H1 (cell line): ENCODE measurements around the gene PPP1R7. TPM values are rescaled to one million over a fixed set of nuclear protein-coding genes. Genes with fewer than 3 reads are reported as not detected.

Experiments
- CTCF ChIA-PET: fragments of 300-600 bp; sonication (Branson Sonifier 250); formaldehyde crosslinking; loops from one replicate; lab custom pipeline; 2021; ENCODE audit not compliant: partially characterized antibody; lab: Charles Lee
- POLR2A ChIA-PET: fragments of 300-600 bp; sonication (Branson Sonifier 250); formaldehyde crosslinking; loops from one replicate; lab custom pipeline; 2021; ENCODE audit warnings: inconsistent platforms; ENCODE audit not compliant: partially characterized antibody; lab: Charles Lee
- DNase-seq, 2 experiments: peaks; one replicate each; pipeline versions ENCODE4 v3.0.0 to v3.0.0-alpha.2; 2010 to 2022; ENCODE audit warnings: low spot score in 2 of 2, low read depth in 1 of 2, mixed read lengths in 1 of 2
- FAIRE-seq: peaks from 2 replicates; lab custom pipeline; 2011; peaks lifted over from hg19 to GRCh38; lab: Jason Lieb, UNC
- H2AFZ ChIP-seq: 2 replicates; pipeline ENCODE4 v1.8.1; 2012; ENCODE audit warnings: low read length, inconsistent platforms
- H2AK5ac ChIP-seq: 2 replicates; pipeline ENCODE4 v1.6.1; 2013; ENCODE audit warnings: low read depth, low read length
- H2BK120ac ChIP-seq: replicated peaks from 2 replicates; pipeline ENCODE3; 2013; ENCODE audit warnings: low read depth, low read length, inconsistent platforms
- H2BK12ac ChIP-seq: 2 replicates; pipeline ENCODE4 v1.6.1; 2013; ENCODE audit warnings: low read depth, low read length
- H2BK15ac ChIP-seq: 2 replicates; pipeline ENCODE4 v1.6.1; 2013; ENCODE audit warnings: low read length
- H2BK20ac ChIP-seq: 2 replicates; pipeline ENCODE4 v1.6.1; 2013; ENCODE audit warnings: low read length
- H2BK5ac ChIP-seq: 2 replicates; pipeline ENCODE4 v1.6.1; 2013; ENCODE audit warnings: low read depth, low read length
- H3K14ac ChIP-seq: 2 replicates; pipeline ENCODE4 v1.6.1; 2013; ENCODE audit warnings: inconsistent platforms; ENCODE audit not compliant: insufficient read length
- H3K18ac ChIP-seq: 2 replicates; pipeline ENCODE4 v1.6.1; 2013; ENCODE audit warnings: low read length; ENCODE audit errors: extremely low read depth
- H3K23ac ChIP-seq: 2 replicates; pipeline ENCODE4 v1.6.1; 2013; ENCODE audit warnings: inconsistent platforms; ENCODE audit not compliant: insufficient read length
- H3K23me2 ChIP-seq: 2 replicates; pipeline ENCODE4 v1.6.1; 2013; ENCODE audit warnings: low read depth, low read length
- H3K27ac ChIP-seq: 2 replicates; pipeline ENCODE4 v1.6.1; 2011; ENCODE audit warnings: low read depth, low read length, inconsistent platforms
- H3K27me3 ChIP-seq, 4 experiments: replicated peaks in 1 of 4; 1 replicate in 1 of 4; 2 replicates in 3 of 4; pipeline versions ENCODE4 v1.6.1 to v1.8.1; 2011 to 2013; ENCODE audit warnings: low read length in 3 of 4, mild to moderate bottlenecking in 3 of 4, inconsistent platforms in 2 of 4, mixed read lengths in 2 of 4, moderate library complexity in 1 of 4; ENCODE audit not compliant: control insufficient read depth in 3 of 4, insufficient read depth in 3 of 4; ENCODE audit errors: extremely low read depth in 1 of 4
- H3K36me3 ChIP-seq, 4 experiments: 2 replicates each; pipeline versions ENCODE4 v1.6.1 to v1.8.1; 2011 to 2013; ENCODE audit warnings: mild to moderate bottlenecking in 4 of 4, low read length in 3 of 4, moderate library complexity in 2 of 4, control low read depth in 1 of 4, inconsistent platforms in 1 of 4; ENCODE audit not compliant: insufficient read depth in 4 of 4, control insufficient read depth in 2 of 4
- H3K4ac ChIP-seq: replicated peaks from 2 replicates; pipeline ENCODE3; 2013; ENCODE audit warnings: low read length, low read depth, mixed read lengths, inconsistent platforms; ENCODE audit not compliant: insufficient read length
- H3K4me1 ChIP-seq, 4 experiments: replicated peaks in 1 of 4; 1 replicate in 1 of 4; 2 replicates in 3 of 4; pipeline versions ENCODE4 v1.6.1 to v1.8.1; 2011 to 2013; ENCODE audit warnings: low read length in 3 of 4, inconsistent platforms in 2 of 4, mixed read lengths in 1 of 4; ENCODE audit not compliant: insufficient read depth in 4 of 4, control insufficient read depth in 3 of 4
- H3K4me2 ChIP-seq, 2 experiments: 2 replicates each; pipeline versions ENCODE4 v1.6.1 to v1.8.1; 2011 to 2013; ENCODE audit warnings: low read depth in 2 of 2, low read length in 2 of 2, control low read depth in 1 of 2, inconsistent platforms in 1 of 2, mild to moderate bottlenecking in 1 of 2; ENCODE audit not compliant: insufficient read depth in 1 of 2
- H3K4me3 ChIP-seq, 4 experiments: fragments of 200-600, 300-600 bp in 1 of 4; sonication (generic), shearing (Covaris generic), sonication (Bioruptor Twin) in 1 of 4; 2 replicates each; pipeline versions ENCODE4 v1.5.1 to v1.8.1; 2011 to 2016; ENCODE audit warnings: low read length in 4 of 4, low read depth in 3 of 4, control low read depth in 2 of 4, inconsistent platforms in 2 of 4, mild to moderate bottlenecking in 2 of 4, mixed read lengths in 1 of 4, moderate library complexity in 1 of 4; ENCODE audit not compliant: insufficient read depth in 2 of 4; ENCODE audit errors: extremely low read depth in 1 of 4
- H3K56ac ChIP-seq: replicated peaks from 2 replicates; pipeline ENCODE3; 2013; ENCODE audit warnings: low read depth, mild to moderate bottlenecking, mixed read lengths, low read length, inconsistent platforms; ENCODE audit not compliant: insufficient read length
- H3K79me1 ChIP-seq: 2 replicates; pipeline ENCODE4 v1.6.1; 2013; ENCODE audit warnings: low read depth, low read length, control low read depth
- H3K79me2 ChIP-seq, 2 experiments: 2 replicates each; pipeline versions ENCODE4 v1.6.1 to v1.8.1; 2012 to 2013; ENCODE audit warnings: low read length in 2 of 2, mild to moderate bottlenecking in 2 of 2, inconsistent platforms in 1 of 2; ENCODE audit not compliant: insufficient read depth in 2 of 2, control insufficient read depth in 1 of 2
- H3K9ac ChIP-seq, 4 experiments: replicated peaks in 1 of 4; 1 replicate in 1 of 4; 2 replicates in 3 of 4; pipeline versions ENCODE4 v1.6.1 to v1.8.1; 2011 to 2013; ENCODE audit warnings: low read depth in 3 of 4, low read length in 3 of 4, control low read depth in 2 of 4, mild to moderate bottlenecking in 2 of 4, moderate library complexity in 2 of 4, inconsistent platforms in 1 of 4; ENCODE audit errors: extremely low read depth in 1 of 4
- H3K9me3 ChIP-seq, 2 experiments: 2 replicates each; pipeline versions ENCODE4 v1.6.1 to v1.8.1; 2012 to 2013; ENCODE audit warnings: mild to moderate bottlenecking in 2 of 2, moderate library complexity in 2 of 2, control low read depth in 1 of 2, inconsistent platforms in 1 of 2, low read depth in 1 of 2, low read length in 1 of 2, mixed read lengths in 1 of 2; ENCODE audit not compliant: insufficient read depth in 2 of 2
- H4K20me1 ChIP-seq, 2 experiments: replicated peaks in 1 of 2; 2 replicates each; pipeline versions ENCODE3 to v1.8.1; 2011 to 2013; ENCODE audit warnings: inconsistent platforms in 2 of 2, low read length in 2 of 2, mild to moderate bottlenecking in 1 of 2; ENCODE audit not compliant: insufficient read depth in 2 of 2, control insufficient read depth in 1 of 2
- H4K5ac ChIP-seq: 2 replicates; pipeline ENCODE4 v1.6.1; 2013; ENCODE audit warnings: low read length, low read depth, mixed read lengths, inconsistent platforms; ENCODE audit not compliant: insufficient read length
- H4K8ac ChIP-seq: 2 replicates; pipeline ENCODE4 v1.8.0; 2013; ENCODE audit warnings: mild to moderate bottlenecking, moderate library complexity, low read length, inconsistent platforms; ENCODE audit not compliant: insufficient read depth; ENCODE audit errors: extremely low read depth
- H4K91ac ChIP-seq: replicated peaks from 2 replicates; pipeline ENCODE3; 2013; ENCODE audit warnings: low read length, mixed read lengths, inconsistent platforms; ENCODE audit not compliant: insufficient read length
- MAX ChIP-seq: IDR thresholded peaks from 2 replicates; pipeline ENCODE4 v1.6.1; 2012; ENCODE audit warnings: inconsistent platforms
- WGBS, 2 experiments: shearing (Covaris generic) in 1 of 2; methylation state at CpG; one replicate each; pipeline versions ENCODE4 v1.1.6 to v1.1.7; 2013 to 2015; ENCODE audit warnings: low lambda C conversion rate in 2 of 2, mixed read lengths in 2 of 2, inconsistent platforms in 1 of 2, low coverage in 1 of 2, missing lambda C conversion rate in 1 of 2; ENCODE audit not compliant: insufficient replicate concordance in 2 of 2, insufficient coverage in 1 of 2, insufficient read length in 1 of 2; ENCODE audit errors: extremely low coverage in 1 of 2, missing lambda C conversion rate in 1 of 2; 5-methylcytosine and 5-hydroxymethylcytosine counted together
- polyA plus RNA-seq, 7 experiments: library from polyadenylated mRNA; depleted of rRNA in 3 of 7; stranded (reverse) in 5 of 7; unstranded in 2 of 7; fragments of >200 nt in 5 of 7; fragments of 200-250 nt in 2 of 7; gene quantifications; 1 replicate in 5 of 7; 2 replicates in 1 of 7; 4 replicates in 1 of 7; pipeline versions ENCODE4 v1.2.1 to v1.2.3, GENCODE V29; 2011 to 2013; ENCODE audit warnings: missing spikeins in 2 of 7, mixed read lengths in 2 of 7
- total RNA-seq: library from RNA; stranded (reverse); fragmentation: NEBNext Ultra II Directional; extraction: Animal tissue kit (Norgen Biotek cat#: 25700); gene quantifications from 2 replicates; pipeline ENCODE4 v1.2.1, GENCODE V29; 2021

PPP1R7 gene
- total and polyA plus RNA-seq, 2 of the 8 experiments (the other 6 are each of a cell fraction or from before 2014, with no cell fraction given) = 22.2 to 64.0 TPM

- H4K5ac ChIP-seq = no peak overlapping the region
- WGBS, 2 experiments = 63% methylated on average over 5 of the region's 5 CpGs; no CpG with 5 or more reads in 1 of the 2 experiments
- H3K36me3 ChIP-seq = peaks cover 0 to 17% (median 7%) of the 10 kb centered on the region in 4 experiments; a peak in 6 of 8 replicates
- H2BK5ac ChIP-seq = no peak overlapping the region
- peaks cover 0 to 26% of the 10 kb centered on the region in 2 experiments; a peak in 2 of 4 replicates for H3K79me2 ChIP-seq
- no peaks in the 10 kb centered on the region for H3K9me3 ChIP-seq
- H4K8ac ChIP-seq = no peak overlapping the region
- no peak overlapping the region for H2AK5ac ChIP-seq
- 0 out of 2 replicates have a peak, but pooled peaks cover 4% of the 10 kb centered on the region for H3K79me1 ChIP-seq
- ChIA-PET CTCF (no interaction called here), POLR2A (interaction anchor here (0.7 to 2.2 kb wide), 5 partner anchors 10 to 1830 kb away, joined by 3 to 10 read pairs (median 4); partner anchors contain the start of genes PASK and PPP1R7)
- H3K23ac ChIP-seq = no peak overlapping the region
- no peak overlapping the region for H3K18ac ChIP-seq
- H3K4me2 ChIP-seq = peak overlapping the region; percentile 69 to 78
- H3K23me2 ChIP-seq = peaks cover 3% of the 10 kb centered on the region; the same call in 1 of the 2 replicates
- DNase-seq = no peak
- H2BK15ac ChIP-seq = no peak overlapping the region
- no peak for TF ChIP-seq MAX
- no peak overlapping the region for H3K56ac ChIP-seq
- FAIRE-seq = no peak
- peaks cover 0 to 11% of the 10 kb centered on the region in 2 experiments for H4K20me1 ChIP-seq
- H3K27ac ChIP-seq = no peak overlapping the region
- H3K4me1 ChIP-seq = peaks cover 0 to 5% (median 0%) of the 10 kb centered on the region in 4 experiments; a peak in 2 of 7 replicates
- H3K4ac ChIP-seq = no peak overlapping the region
- no peak overlapping the region for H2BK20ac ChIP-seq
- peak overlapping the region in 1 of 4 experiments; percentile 76; a peak in 1 of 7 replicates for H3K9ac ChIP-seq
- no peak overlapping the region for H2BK12ac ChIP-seq
- no peak overlapping the region for H2BK120ac ChIP-seq
- H4K91ac ChIP-seq = no peak overlapping the region
- no peaks in the 10 kb centered on the region for H3K27me3 ChIP-seq
- H3K4me3 ChIP-seq = peak overlapping the region; percentile 85 to 94 (median 92)
- H3K14ac ChIP-seq = no peak overlapping the region
- 0 out of 2 replicates have a peak overlapping the region, but pooled peaks have one; percentile 92 for H2AFZ ChIP-seq
Measured at GRCh38 chr2:241103176-241103595, 47.1 kb upstream of the PPP1R7 start.
